GM23338 (cell line): Measurements from ENCODE around the gene ADAMTSL2. TPM values are rescaled to one million over a fixed set of nuclear protein-coding genes. Genes with fewer than 3 reads are reported as not detected.

Source experiments
- ATAC-seq: fragments of 200-7000 bp; cut with Tn5 transposase; 3 replicates; pipeline ENCODE4 v1.9.1; 2020
- DNase-seq: peaks from one replicate; pipeline ENCODE4 v3.0.0-alpha.2; 2015; ENCODE audit warnings: low spot score
- H2AFZ ChIP-seq: fragments of 200-600 bp; sonication (generic); 2 replicates; pipeline ENCODE4 v1.8.0; 2016; ENCODE audit warnings: antibody characterized with exemption, mild to moderate bottlenecking, moderate library complexity
- H3F3A ChIP-seq: fragments of 200-600 bp; sonication (generic); replicated peaks from 2 replicates; pipeline ENCODE4 v1.8.0; 2017; ENCODE audit warnings: antibody characterized with exemption, mixed run types, low read depth
- H3K27ac ChIP-seq: fragments of 200-600 bp; sonication (generic); 2 replicates; pipeline ENCODE4 v1.6.1; 2016; ENCODE audit warnings: low read depth
- H3K27me3 ChIP-seq: fragments of 200-600 bp; sonication (generic); 2 replicates; pipeline ENCODE4 v1.8.0; 2016; ENCODE audit warnings: mild to moderate bottlenecking, mixed run types, moderate library complexity; ENCODE audit not compliant: insufficient read depth
- H3K36me3 ChIP-seq: fragments of 200-600 bp; sonication (generic); 2 replicates; pipeline ENCODE4 v1.8.0; 2016; ENCODE audit warnings: mild to moderate bottlenecking; ENCODE audit not compliant: insufficient read depth
- H3K4me1 ChIP-seq: fragments of 200-600 bp; sonication (generic); 2 replicates; pipeline ENCODE4 v1.8.0; 2016; ENCODE audit warnings: mild to moderate bottlenecking, moderate library complexity; ENCODE audit not compliant: insufficient read depth
- H3K4me2 ChIP-seq: fragments of 200-600 bp; sonication (generic); 2 replicates; pipeline ENCODE4 v1.7.1; 2017; ENCODE audit warnings: mixed run types
- H3K4me3 ChIP-seq: fragments of 200-600 bp; sonication (generic); 2 replicates; pipeline ENCODE4 v1.6.1; 2016; ENCODE audit warnings: mixed run types
- H3K79me2 ChIP-seq: fragments of 200-600 bp; sonication (generic); replicated peaks from 2 replicates; pipeline ENCODE4 v1.8.0; 2017; ENCODE audit warnings: mild to moderate bottlenecking; ENCODE audit not compliant: insufficient read depth
- H3K9me2 ChIP-seq: fragments of 200-600 bp; sonication (generic); 2 replicates; pipeline ENCODE4 v1.8.0; 2017; ENCODE audit not compliant: insufficient read depth
- H4K20me1 ChIP-seq: fragments of 200-600 bp; sonication (generic); replicated peaks from 2 replicates; pipeline ENCODE4 v1.8.0; 2017; ENCODE audit warnings: mild to moderate bottlenecking; ENCODE audit not compliant: insufficient read depth
- H3K27ac Mint-ChIP-seq: 2 replicates; pipeline ENCODE4 v1.8.0; 2020; ENCODE audit warnings: inconsistent platforms, mild to moderate bottlenecking, moderate library complexity, mixed read lengths
- H3K27me3 Mint-ChIP-seq: 3 replicates; pipeline ENCODE4 v1.8.0; 2022; ENCODE audit warnings: low read depth, mild to moderate bottlenecking, moderate library complexity, mixed read lengths, inconsistent platforms; ENCODE audit not compliant: insufficient read depth, poor library complexity
- H3K36me3 Mint-ChIP-seq: 3 replicates; pipeline ENCODE4 v1.8.0; 2021; ENCODE audit warnings: low read depth, mild to moderate bottlenecking, inconsistent platforms, moderate library complexity, mixed read lengths
- H3K4me1 Mint-ChIP-seq: 3 replicates; pipeline ENCODE4 v1.8.0; 2020; ENCODE audit warnings: mild to moderate bottlenecking, inconsistent platforms, mixed read lengths
- H3K4me3 Mint-ChIP-seq: 3 replicates; pipeline ENCODE4 v1.8.0; 2021; ENCODE audit warnings: moderate library complexity, mild to moderate bottlenecking, inconsistent platforms, mixed read lengths
- H3K9me3 Mint-ChIP-seq: 3 replicates; pipeline ENCODE4 v1.8.0; 2020; ENCODE audit warnings: moderate library complexity, mild to moderate bottlenecking, inconsistent platforms, mixed read lengths
- CREB1 ChIP-seq: fragments of 250-450 bp; sonication (Bioruptor Pico); IDR thresholded peaks from 2 replicates; pipeline ENCODE4 v1.5.0; 2020; ENCODE audit warnings: low read depth, mild to moderate bottlenecking, moderate library complexity
- JUNB ChIP-seq: IDR thresholded peaks from one replicate; pipeline ENCODE4 v1.6.1; 2016; ENCODE audit warnings: antibody characterized with exemption; ENCODE audit not compliant: unreplicated experiment
- POLR2AphosphoS5 ChIP-seq: IDR thresholded peaks from 2 replicates; pipeline ENCODE4 v1.6.1; 2016; ENCODE audit warnings: antibody characterized with exemption, low read depth
- STAT1 ChIP-seq: IDR thresholded peaks from one replicate; pipeline ENCODE4 v1.6.1; 2016; ENCODE audit warnings: antibody characterized with exemption; ENCODE audit not compliant: unreplicated experiment
- ZNF114 ChIP-seq: fragments of 250-450 bp; sonication (Bioruptor Pico); IDR thresholded peaks from 2 replicates; pipeline ENCODE4 v1.5.0; 2020; ENCODE audit warnings: mild to moderate bottlenecking, moderate library complexity
- ZNF462 ChIP-seq: fragments of 250-450 bp; sonication (Bioruptor Pico); IDR thresholded peaks from 2 replicates; pipeline ENCODE4 v1.5.0; 2020; ENCODE audit warnings: mild to moderate bottlenecking, moderate library complexity
- polyA plus RNA-seq: library from polyadenylated mRNA; unstranded; fragments of >200 nt; fragmentation: Nextera tagmentation; extraction: Ambion mirVana; gene quantifications from 2 replicates; pipeline ENCODE4 v1.2.1, GENCODE V29; 2016
- total RNA-seq: library from RNA; depleted of rRNA; stranded (reverse); fragments of >200 nt; shearing (Covaris generic); gene quantifications from 2 replicates; pipeline ENCODE4 v1.2.3, GENCODE V29; 2014
- TF ChIP-seq, protein P1 (sequence below), 2 experiments: fragments of 200-600 bp in 1 of 2; sonication (generic) in 1 of 2; conservative IDR thresholded peaks; 2 replicates each; pipeline versions ENCODE4 v1.5.1 to v1.6.1; 2016 to 2017; ENCODE audit warnings: antibody characterized with exemption in 2 of 2, low read depth in 2 of 2, mild to moderate bottlenecking in 2 of 2, moderate library complexity in 1 of 2

ADAMTSL2 gene
- total and polyA plus RNA-seq, 2 experiments from 2014 or later: 0.15 to 0.66 TPM

GRCh38 chr9:133614678-133615077 lies 80.2 kb downstream of the ADAMTSL2 start (continued):
- TF ChIP-seq ZNF462: no peak
- TF ChIP-seq, protein P1, sequence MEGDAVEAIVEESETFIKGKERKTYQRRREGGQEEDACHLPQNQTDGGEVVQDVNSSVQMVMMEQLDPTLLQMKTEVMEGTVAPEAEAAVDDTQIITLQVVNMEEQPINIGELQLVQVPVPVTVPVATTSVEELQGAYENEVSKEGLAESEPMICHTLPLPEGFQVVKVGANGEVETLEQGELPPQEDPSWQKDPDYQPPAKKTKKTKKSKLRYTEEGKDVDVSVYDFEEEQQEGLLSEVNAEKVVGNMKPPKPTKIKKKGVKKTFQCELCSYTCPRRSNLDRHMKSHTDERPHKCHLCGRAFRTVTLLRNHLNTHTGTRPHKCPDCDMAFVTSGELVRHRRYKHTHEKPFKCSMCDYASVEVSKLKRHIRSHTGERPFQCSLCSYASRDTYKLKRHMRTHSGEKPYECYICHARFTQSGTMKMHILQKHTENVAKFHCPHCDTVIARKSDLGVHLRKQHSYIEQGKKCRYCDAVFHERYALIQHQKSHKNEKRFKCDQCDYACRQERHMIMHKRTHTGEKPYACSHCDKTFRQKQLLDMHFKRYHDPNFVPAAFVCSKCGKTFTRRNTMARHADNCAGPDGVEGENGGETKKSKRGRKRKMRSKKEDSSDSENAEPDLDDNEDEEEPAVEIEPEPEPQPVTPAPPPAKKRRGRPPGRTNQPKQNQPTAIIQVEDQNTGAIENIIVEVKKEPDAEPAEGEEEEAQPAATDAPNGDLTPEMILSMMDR (conservative IDR thresholded peaks at IDR 0.05; ENCODE audit: low read depth in 2 of 2): no peak
- TF ChIP-seq JUNB: no peak
- TF ChIP-seq CREB1 (CRISPR knock-in tag): no peak
- no peak for TF ChIP-seq POLR2AphosphoS5
- TF ChIP-seq ZNF114: no peak

- H3K4me2 ChIP-seq: no peak overlapping the region
- ATAC-seq (no peak; the same call in 2 of the 3 replicates), DNase-seq (no peak)
- H3K4me3 ChIP-seq: no peak overlapping the region
- no peaks in the 10 kb centered on the region for H4K20me1 ChIP-seq
- no peaks in the 10 kb centered on the region for H3K4me1 ChIP-seq
- H3K27me3 ChIP-seq: no peaks in the 10 kb centered on the region
- no peak overlapping the region for H2AFZ ChIP-seq
- Mint-ChIP-seq H3K4me1 (peaks cover 12% of the 10 kb centered on the region), H3K27ac (no peak overlapping the region), H3K9me3 (no peaks in the 10 kb centered on the region), H3K4me3 (no peak overlapping the region), H3K27me3 (peaks cover 8% of the 10 kb centered on the region), H3K36me3 (no peaks in the 10 kb centered on the region)
- no peaks in the 10 kb centered on the region for H3K79me2 ChIP-seq
- H3K36me3 ChIP-seq: no peaks in the 10 kb centered on the region
- H3F3A ChIP-seq: no peaks in the 10 kb centered on the region
- H3K9me2 ChIP-seq: no peaks in the 10 kb centered on the region
- no peak overlapping the region for H3K27ac ChIP-seq
- TF ChIP-seq ZNF462 (no peak), ZNF114 (no peak), STAT1 (no peak), CREB1 (CRISPR knock-in tag) (no peak)
These were observed 80.7 kb downstream of the ADAMTSL2 start for GRCh38 chr9:133615186-133615585.
